WTC11 (cell line): ENCODE results near the gene SHBG. TPM values are rescaled to one million over a fixed set of nuclear protein-coding genes. Genes with fewer than 3 reads are reported as not detected.

ENCODE experiments used
- AFF4 ChIP-seq: sonication (generic); formaldehyde crosslinking; IDR thresholded peaks from 2 replicates; pipeline ENCODE4 v1.8.1; 2023; ENCODE audit warnings: mild to moderate bottlenecking, missing genetic modification reagents, borderline replicate concordance
- CBFB ChIP-seq: sonication (generic); formaldehyde crosslinking; IDR thresholded peaks from 2 replicates; pipeline ENCODE4 v1.8.1; 2022; ENCODE audit warnings: mild to moderate bottlenecking, low read depth, missing genetic modification reagents
- CDX4 ChIP-seq: fragments of 250-450 bp; sonication (Bioruptor Pico); IDR thresholded peaks from 2 replicates; pipeline ENCODE4 v1.9.0; 2021; ENCODE audit warnings: moderate library complexity, mild to moderate bottlenecking, inconsistent platforms, borderline replicate concordance
- CREB1 ChIP-seq: sonication (generic); formaldehyde crosslinking; IDR thresholded peaks from 2 replicates; pipeline ENCODE4 v1.8.0; 2023; ENCODE audit warnings: mild to moderate bottlenecking, missing genetic modification reagents
- EMX1 ChIP-seq: fragments of 250-450 bp; sonication (Bioruptor Pico); IDR thresholded peaks from 2 replicates; pipeline ENCODE4 v1.8.0; 2021; ENCODE audit warnings: mild to moderate bottlenecking
- ETV6 ChIP-seq: sonication (generic); formaldehyde crosslinking; IDR thresholded peaks from 2 replicates; pipeline ENCODE4 v1.8.1; 2022; ENCODE audit warnings: mild to moderate bottlenecking, missing genetic modification reagents
- FOXK1 ChIP-seq: sonication (generic); formaldehyde crosslinking; IDR thresholded peaks from 2 replicates; pipeline ENCODE4 v1.8.0; 2022; ENCODE audit warnings: mild to moderate bottlenecking, moderate library complexity, missing genetic modification reagents
- GRHL2 ChIP-seq: fragments of 250-450 bp; sonication (Bioruptor Pico); IDR thresholded peaks from 2 replicates; pipeline ENCODE4 v1.8.0; 2022; ENCODE audit warnings: mild to moderate bottlenecking, moderate library complexity; ENCODE audit not compliant: insufficient replicate concordance, severe bottlenecking
- HMGA2 ChIP-seq: fragments of 250-450 bp; sonication (Bioruptor Pico); IDR thresholded peaks from 2 replicates; pipeline ENCODE4 v1.4.0; 2021; ENCODE audit warnings: mild to moderate bottlenecking, moderate library complexity
- MXD4 ChIP-seq: fragments of 250-450 bp; sonication (Bioruptor Pico); IDR thresholded peaks from 2 replicates; pipeline ENCODE4 v1.8.0; 2021; ENCODE audit warnings: mild to moderate bottlenecking, moderate library complexity, borderline replicate concordance
- NFYB ChIP-seq: sonication (generic); formaldehyde crosslinking; conservative IDR thresholded peaks from 2 replicates; pipeline ENCODE4 v1.8.0; 2022; ENCODE audit warnings: low read depth, missing genetic modification reagents
- NR3C1 ChIP-seq: sonication (generic); formaldehyde crosslinking; conservative IDR thresholded peaks from 2 replicates; pipeline ENCODE4 v1.8.1; 2023; ENCODE audit warnings: low read depth, mild to moderate bottlenecking, missing genetic modification reagents
- PREB ChIP-seq: sonication (generic); formaldehyde crosslinking; IDR thresholded peaks from 2 replicates; pipeline ENCODE4 v1.8.1; 2022; ENCODE audit warnings: mild to moderate bottlenecking, missing genetic modification reagents, moderate library complexity, borderline replicate concordance
- SOX15 ChIP-seq: fragments of 250-450 bp; sonication (Bioruptor Pico); IDR thresholded peaks from 2 replicates; pipeline ENCODE4 v1.9.0; 2021; ENCODE audit warnings: mild to moderate bottlenecking
- ZNF219 ChIP-seq: sonication (generic); formaldehyde crosslinking; IDR thresholded peaks from 2 replicates; pipeline ENCODE4 v1.8.0; 2023; ENCODE audit warnings: missing genetic modification reagents, mild to moderate bottlenecking, borderline replicate concordance
- ZNF425 ChIP-seq: fragments of 250-450 bp; sonication (Bioruptor Pico); conservative IDR thresholded peaks from 2 replicates; pipeline ENCODE4 v1.9.0; 2021; ENCODE audit warnings: mild to moderate bottlenecking
- ZNF671 ChIP-seq: fragments of 250-450 bp; sonication (Bioruptor Pico); IDR thresholded peaks from 2 replicates; pipeline ENCODE4 v1.8.0; 2021; ENCODE audit warnings: mild to moderate bottlenecking
- total RNA-seq: library from RNA; stranded (reverse); gene quantifications from 3 replicates; pipeline ENCODE4 v1.2.3, GENCODE V29; 2021
- TF ChIP-seq, protein P1 (sequence below): sonication (generic); formaldehyde crosslinking; IDR thresholded peaks from 2 replicates; pipeline ENCODE4 v1.8.0; 2022; ENCODE audit warnings: mild to moderate bottlenecking, missing genetic modification reagents
- TF ChIP-seq, protein P2 (sequence below): sonication (generic); formaldehyde crosslinking; IDR thresholded peaks from 2 replicates; pipeline ENCODE4 v1.8.1; 2023; ENCODE audit warnings: mild to moderate bottlenecking, missing genetic modification reagents
- TF ChIP-seq, protein P3 (sequence below): sonication (generic); formaldehyde crosslinking; IDR thresholded peaks from 2 replicates; pipeline ENCODE4 v1.8.1; 2022; ENCODE audit warnings: mild to moderate bottlenecking, moderate library complexity, missing genetic modification reagents
- TF ChIP-seq, protein P4 (sequence below): sonication (generic); formaldehyde crosslinking; IDR thresholded peaks from 2 replicates; pipeline ENCODE4 v1.8.1; 2023; ENCODE audit warnings: mild to moderate bottlenecking, missing genetic modification reagents, moderate library complexity
- TF ChIP-seq, protein P5 (sequence below): sonication (generic); formaldehyde crosslinking; IDR thresholded peaks from 2 replicates; pipeline ENCODE4 v1.8.1; 2023; ENCODE audit warnings: mild to moderate bottlenecking, missing genetic modification reagents, moderate library complexity
- TF ChIP-seq, protein P6 (sequence below): fragments of 250-450 bp; sonication (Bioruptor Pico); IDR thresholded peaks from 2 replicates; pipeline ENCODE4 v1.8.0; 2021; ENCODE audit warnings: mild to moderate bottlenecking

The SHBG gene
- total RNA-seq, 1 experiment from 2014 or later: 0.83 TPM

DNA sequence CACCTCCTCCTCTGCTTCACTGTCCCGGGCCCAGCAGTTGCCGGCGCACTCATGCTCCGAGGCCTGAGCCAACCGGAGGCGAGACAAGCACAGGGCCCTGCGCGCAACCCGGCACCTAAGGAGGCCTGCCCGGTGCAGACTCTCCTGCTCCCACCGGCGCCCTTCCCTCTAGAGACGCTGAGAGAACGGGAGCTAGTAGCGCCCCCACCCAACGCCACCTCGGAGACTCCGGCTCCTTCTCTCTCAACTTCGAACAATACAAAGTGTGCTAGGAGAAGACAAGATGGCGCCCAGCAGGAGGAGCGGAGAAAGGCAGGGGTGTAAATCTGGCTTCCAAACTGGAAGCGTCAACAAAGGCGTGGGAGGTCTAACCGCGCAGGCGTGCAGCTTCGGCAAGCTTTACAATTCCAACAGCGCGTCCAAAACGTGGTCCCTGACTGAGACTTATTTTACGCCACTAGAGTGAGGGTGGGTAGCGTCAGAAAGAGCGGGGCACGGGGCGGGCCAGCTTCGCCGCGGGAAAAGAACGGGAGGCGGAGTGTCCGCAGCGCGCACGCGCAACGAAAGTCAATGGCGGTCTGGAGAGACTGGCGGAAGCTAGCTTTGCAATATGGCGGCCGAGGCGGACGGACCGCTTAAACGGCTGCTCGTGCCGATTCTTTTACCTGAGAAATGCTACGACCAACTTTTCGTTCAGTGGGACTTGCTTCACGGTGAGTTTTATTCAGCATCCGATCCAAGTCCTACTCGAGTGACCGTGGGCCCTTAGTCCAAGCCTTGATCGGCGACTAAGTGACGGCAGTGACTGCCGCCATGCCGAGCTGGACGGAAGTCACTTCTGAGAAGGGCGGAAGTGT lies 46.5 kb upstream of the SHBG start, which contains the start of gene MPDU1 (continued):
- TF ChIP-seq, protein P1, sequence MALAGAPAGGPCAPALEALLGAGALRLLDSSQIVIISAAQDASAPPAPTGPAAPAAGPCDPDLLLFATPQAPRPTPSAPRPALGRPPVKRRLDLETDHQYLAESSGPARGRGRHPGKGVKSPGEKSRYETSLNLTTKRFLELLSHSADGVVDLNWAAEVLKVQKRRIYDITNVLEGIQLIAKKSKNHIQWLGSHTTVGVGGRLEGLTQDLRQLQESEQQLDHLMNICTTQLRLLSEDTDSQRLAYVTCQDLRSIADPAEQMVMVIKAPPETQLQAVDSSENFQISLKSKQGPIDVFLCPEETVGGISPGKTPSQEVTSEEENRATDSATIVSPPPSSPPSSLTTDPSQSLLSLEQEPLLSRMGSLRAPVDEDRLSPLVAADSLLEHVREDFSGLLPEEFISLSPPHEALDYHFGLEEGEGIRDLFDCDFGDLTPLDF (CRISPR knock-in tag): peak; percentile 55; the same call in 1 of the 2 replicates
- TF ChIP-seq NR3C1 (CRISPR knock-in tag): no peak
- TF ChIP-seq GRHL2: no peak
- no peak for TF ChIP-seq SOX15 (CRISPR knock-in tag)
- TF ChIP-seq, protein P2, sequence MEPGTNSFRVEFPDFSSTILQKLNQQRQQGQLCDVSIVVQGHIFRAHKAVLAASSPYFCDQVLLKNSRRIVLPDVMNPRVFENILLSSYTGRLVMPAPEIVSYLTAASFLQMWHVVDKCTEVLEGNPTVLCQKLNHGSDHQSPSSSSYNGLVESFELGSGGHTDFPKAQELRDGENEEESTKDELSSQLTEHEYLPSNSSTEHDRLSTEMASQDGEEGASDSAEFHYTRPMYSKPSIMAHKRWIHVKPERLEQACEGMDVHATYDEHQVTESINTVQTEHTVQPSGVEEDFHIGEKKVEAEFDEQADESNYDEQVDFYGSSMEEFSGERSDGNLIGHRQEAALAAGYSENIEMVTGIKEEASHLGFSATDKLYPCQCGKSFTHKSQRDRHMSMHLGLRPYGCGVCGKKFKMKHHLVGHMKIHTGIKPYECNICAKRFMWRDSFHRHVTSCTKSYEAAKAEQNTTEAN (CRISPR knock-in tag): no peak
- TF ChIP-seq PREB (CRISPR knock-in tag): 0 out of 2 replicates have a peak, but pooled peaks have one; percentile 52
- TF ChIP-seq, protein P3, sequence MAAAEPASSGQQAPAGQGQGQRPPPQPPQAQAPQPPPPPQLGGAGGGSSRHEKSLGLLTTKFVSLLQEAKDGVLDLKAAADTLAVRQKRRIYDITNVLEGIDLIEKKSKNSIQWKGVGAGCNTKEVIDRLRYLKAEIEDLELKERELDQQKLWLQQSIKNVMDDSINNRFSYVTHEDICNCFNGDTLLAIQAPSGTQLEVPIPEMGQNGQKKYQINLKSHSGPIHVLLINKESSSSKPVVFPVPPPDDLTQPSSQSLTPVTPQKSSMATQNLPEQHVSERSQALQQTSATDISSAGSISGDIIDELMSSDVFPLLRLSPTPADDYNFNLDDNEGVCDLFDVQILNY (CRISPR knock-in tag): peak; percentile 94; the same call in 1 of the 2 replicates
- no peak for TF ChIP-seq HMGA2 (CRISPR knock-in tag)
- no peak; the same call in 1 of the 2 replicates for TF ChIP-seq EMX1
- no peak for TF ChIP-seq CDX4
- 0 out of 2 replicates have a peak, but pooled peaks have one; percentile 15 for TF ChIP-seq AFF4
- TF ChIP-seq, protein P4, sequence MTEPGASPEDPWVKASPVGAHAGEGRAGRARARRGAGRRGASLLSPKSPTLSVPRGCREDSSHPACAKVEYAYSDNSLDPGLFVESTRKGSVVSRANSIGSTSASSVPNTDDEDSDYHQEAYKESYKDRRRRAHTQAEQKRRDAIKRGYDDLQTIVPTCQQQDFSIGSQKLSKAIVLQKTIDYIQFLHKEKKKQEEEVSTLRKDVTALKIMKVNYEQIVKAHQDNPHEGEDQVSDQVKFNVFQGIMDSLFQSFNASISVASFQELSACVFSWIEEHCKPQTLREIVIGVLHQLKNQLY (CRISPR knock-in tag): no peak
- no peak for TF ChIP-seq NFYB
- TF ChIP-seq CREB1 (CRISPR knock-in tag): 0 out of 2 replicates have a peak, but pooled peaks have one; percentile 55
- peak; percentile 80 for TF ChIP-seq ETV6 (CRISPR knock-in tag)
- TF ChIP-seq ZNF671 (CRISPR knock-in tag): no peak
- no peak for TF ChIP-seq ZNF425 (CRISPR knock-in tag)
- no peak for TF ChIP-seq ZNF219
- peak; percentile 61 for TF ChIP-seq FOXK1 (CRISPR knock-in tag)
- TF ChIP-seq, protein P5, sequence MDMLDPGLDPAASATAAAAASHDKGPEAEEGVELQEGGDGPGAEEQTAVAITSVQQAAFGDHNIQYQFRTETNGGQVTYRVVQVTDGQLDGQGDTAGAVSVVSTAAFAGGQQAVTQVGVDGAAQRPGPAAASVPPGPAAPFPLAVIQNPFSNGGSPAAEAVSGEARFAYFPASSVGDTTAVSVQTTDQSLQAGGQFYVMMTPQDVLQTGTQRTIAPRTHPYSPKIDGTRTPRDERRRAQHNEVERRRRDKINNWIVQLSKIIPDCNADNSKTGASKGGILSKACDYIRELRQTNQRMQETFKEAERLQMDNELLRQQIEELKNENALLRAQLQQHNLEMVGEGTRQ: peak; percentile 28; the same call in 1 of the 2 replicates
- TF ChIP-seq, protein P6, sequence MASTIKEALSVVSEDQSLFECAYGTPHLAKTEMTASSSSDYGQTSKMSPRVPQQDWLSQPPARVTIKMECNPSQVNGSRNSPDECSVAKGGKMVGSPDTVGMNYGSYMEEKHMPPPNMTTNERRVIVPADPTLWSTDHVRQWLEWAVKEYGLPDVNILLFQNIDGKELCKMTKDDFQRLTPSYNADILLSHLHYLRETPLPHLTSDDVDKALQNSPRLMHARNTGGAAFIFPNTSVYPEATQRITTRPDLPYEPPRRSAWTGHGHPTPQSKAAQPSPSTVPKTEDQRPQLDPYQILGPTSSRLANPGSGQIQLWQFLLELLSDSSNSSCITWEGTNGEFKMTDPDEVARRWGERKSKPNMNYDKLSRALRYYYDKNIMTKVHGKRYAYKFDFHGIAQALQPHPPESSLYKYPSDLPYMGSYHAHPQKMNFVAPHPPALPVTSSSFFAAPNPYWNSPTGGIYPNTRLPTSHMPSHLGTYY (CRISPR knock-in tag): no peak
- TF ChIP-seq CBFB: no peak
- no peak for TF ChIP-seq MXD4 (CRISPR knock-in tag)
